C4-2B (cell line): Measurements from ENCODE around the gene CDC37.

Source experiments
- CTCF ChIP-seq: fragments of 450-650 bp; conservative IDR thresholded peaks from 2 replicates; pipeline ENCODE4 v1.5.1; 2017; ENCODE audit warnings: mild to moderate bottlenecking
- ZFX ChIP-seq: fragments of 450-650 bp; IDR thresholded peaks from 2 replicates; pipeline ENCODE4 v1.6.1; 2017

- TF ChIP-seq CTCF (no peak), ZFX (no peak)
These were observed 1.8 kb upstream of the CDC37 start for GRCh38 chr19:10404888-10405820.
